Measurements from ENCODE around the gene MAN2A2. TPM values are rescaled to one million over a fixed set of nuclear protein-coding genes. Genes with fewer than 3 reads are reported as not detected.
A peak's percentile ranks its signal among the peaks of the same experiment; 100 is the strongest.

The MAN2A2 gene
- total and polyA plus RNA-seq, 8 donors, result 46.1 to 86.3 (median 59.4) TPM

DNA sequence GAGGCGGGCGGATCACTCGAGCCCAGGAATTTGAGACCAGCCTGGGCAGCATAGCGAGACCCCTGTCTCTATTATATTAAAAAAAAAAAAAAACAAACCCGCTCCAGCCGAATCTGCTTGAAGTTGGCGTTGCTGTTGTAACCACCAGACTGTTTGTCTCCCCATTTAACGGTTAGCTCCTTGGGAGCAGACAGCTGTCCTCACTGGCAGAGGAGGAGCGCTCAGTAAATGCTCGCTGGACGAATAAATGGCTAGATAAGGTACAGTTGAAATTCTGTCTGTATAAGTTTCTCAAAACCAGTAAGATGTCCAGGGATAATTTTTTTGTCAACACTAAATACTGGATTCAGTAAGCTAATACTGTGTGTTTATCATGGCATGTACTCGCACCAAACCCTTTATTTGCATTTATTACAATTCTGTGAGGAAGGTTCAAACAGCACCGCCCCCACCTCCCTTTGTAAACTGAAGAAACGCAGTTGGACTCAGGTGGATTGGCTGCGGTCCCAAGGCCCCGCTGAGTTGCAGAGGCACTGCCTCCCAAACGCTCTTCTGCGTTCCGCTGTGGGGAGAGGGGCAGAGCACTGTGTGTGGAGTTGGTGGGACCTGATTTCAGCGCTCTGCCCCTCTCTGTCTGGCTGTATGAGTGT, 52.6 kb downstream of the MAN2A2 start:
- TF ChIP-seq, protein P1, sequence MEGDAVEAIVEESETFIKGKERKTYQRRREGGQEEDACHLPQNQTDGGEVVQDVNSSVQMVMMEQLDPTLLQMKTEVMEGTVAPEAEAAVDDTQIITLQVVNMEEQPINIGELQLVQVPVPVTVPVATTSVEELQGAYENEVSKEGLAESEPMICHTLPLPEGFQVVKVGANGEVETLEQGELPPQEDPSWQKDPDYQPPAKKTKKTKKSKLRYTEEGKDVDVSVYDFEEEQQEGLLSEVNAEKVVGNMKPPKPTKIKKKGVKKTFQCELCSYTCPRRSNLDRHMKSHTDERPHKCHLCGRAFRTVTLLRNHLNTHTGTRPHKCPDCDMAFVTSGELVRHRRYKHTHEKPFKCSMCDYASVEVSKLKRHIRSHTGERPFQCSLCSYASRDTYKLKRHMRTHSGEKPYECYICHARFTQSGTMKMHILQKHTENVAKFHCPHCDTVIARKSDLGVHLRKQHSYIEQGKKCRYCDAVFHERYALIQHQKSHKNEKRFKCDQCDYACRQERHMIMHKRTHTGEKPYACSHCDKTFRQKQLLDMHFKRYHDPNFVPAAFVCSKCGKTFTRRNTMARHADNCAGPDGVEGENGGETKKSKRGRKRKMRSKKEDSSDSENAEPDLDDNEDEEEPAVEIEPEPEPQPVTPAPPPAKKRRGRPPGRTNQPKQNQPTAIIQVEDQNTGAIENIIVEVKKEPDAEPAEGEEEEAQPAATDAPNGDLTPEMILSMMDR (IDR thresholded peaks at IDR 0.05), result no peak
- Histone ChIP-seq H3K27me3 (no peaks in the 10 kb centered on the region), H3K4me3 (peak overlapping the region; percentile 67 to 95), H3K9me3 (no peaks in the 10 kb centered on the region), H3K4me1 (peaks cover 7 to 35% of the 10 kb centered on the region in 2 donors), H3K27ac (no peak overlapping the region), H3K36me3 (peaks cover 0 to 44% of the 10 kb centered on the region in 2 donors)
- intact Hi-C loops (cut with DNase I), result loop anchor here in 1 of 2 donors (5.0 to 10.0 kb wide), 2 partner anchors 79 to 317 kb away; no protein-coding TSS in a partner anchor
- no peak for DNase-seq
- no peak for ATAC-seq

DNA sequence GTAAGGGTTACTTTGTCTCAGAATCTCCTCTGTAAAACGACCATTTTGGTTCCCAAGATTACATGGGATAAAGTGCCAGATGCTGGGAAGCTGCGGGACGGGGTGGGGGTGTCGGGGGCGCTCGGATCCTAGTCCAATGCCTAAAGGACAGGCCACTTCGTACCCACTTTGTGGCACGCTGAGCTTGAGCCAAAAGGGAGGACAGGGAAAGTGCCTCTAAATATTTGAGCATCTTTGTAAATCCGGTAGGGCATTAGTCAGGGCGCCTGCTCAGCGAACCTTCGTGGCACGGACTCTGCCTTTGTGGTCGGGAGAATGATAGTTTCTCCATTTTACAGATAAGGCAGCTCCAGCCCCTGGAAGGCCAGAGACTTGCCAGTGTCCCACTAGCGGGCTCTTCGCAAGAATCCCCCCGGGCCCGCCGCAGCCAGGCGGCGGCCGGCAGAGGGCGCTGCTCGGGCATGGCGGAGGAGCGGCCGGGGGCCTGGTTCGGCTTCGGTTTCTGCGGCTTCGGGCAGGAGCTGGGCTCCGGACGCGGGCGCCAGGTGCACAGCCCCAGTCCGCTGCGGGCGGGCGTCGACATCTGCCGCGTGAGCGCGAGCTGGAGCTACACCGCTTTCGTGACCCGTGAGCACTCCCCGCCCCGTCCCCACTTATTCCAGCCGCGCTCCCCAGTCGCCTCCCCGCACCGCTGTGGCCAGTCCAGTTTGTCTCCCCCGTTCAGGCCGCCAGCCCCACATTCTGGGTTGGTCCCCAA, 53.4 kb downstream of the MAN2A2 start:
- peak; percentile 69 to 93 (median 82) for DNase-seq
- Histone ChIP-seq H3K27me3 (no peaks in the 10 kb centered on the region), H3K4me3 (peak overlapping the region; percentile 50 to 51), H3K36me3 (peaks cover 0 to 44% of the 10 kb centered on the region in 2 donors), H3K9me3 (no peaks in the 10 kb centered on the region), H3K27ac (no peak overlapping the region), H3K4me1 (peaks cover 7 to 35% of the 10 kb centered on the region in 2 donors)
- intact Hi-C loops (cut with DNase I), result loop anchor here in 1 of 2 donors (5.0 to 10.0 kb wide), 2 partner anchors 78 to 316 kb away; no protein-coding TSS in a partner anchor
- TF ChIP-seq, protein P1 (IDR thresholded peaks at IDR 0.05), result peak; percentile 86 to 91
- peak; percentile 63 for ATAC-seq

- peaks cover 7 to 35% of the 10 kb centered on the region in 2 donors for H3K4me1 ChIP-seq
- DNase-seq, result peak in 2 of 4 donors; percentile 35 to 82
- intact Hi-C loops (cut with DNase I), result loop anchor here in 1 of 2 donors (5.0 to 10.0 kb wide), 2 partner anchors 78 to 315 kb away; no protein-coding TSS in a partner anchor
- peaks cover 0 to 43% of the 10 kb centered on the region in 2 donors for H3K36me3 ChIP-seq
- H3K27ac ChIP-seq, result no peak overlapping the region
- TF ChIP-seq, protein P1 (IDR thresholded peaks at IDR 0.05), result no peak
- H3K9me3 ChIP-seq, result no peaks in the 10 kb centered on the region
- H3K27me3 ChIP-seq, result no peaks in the 10 kb centered on the region
- peak; percentile 19 for ATAC-seq
- H3K4me3 ChIP-seq, result peak overlapping the region; percentile 50 to 51
Observed at GRCh38 chr15:90957031-90957790, 54.1 kb downstream of the MAN2A2 start.

DNA sequence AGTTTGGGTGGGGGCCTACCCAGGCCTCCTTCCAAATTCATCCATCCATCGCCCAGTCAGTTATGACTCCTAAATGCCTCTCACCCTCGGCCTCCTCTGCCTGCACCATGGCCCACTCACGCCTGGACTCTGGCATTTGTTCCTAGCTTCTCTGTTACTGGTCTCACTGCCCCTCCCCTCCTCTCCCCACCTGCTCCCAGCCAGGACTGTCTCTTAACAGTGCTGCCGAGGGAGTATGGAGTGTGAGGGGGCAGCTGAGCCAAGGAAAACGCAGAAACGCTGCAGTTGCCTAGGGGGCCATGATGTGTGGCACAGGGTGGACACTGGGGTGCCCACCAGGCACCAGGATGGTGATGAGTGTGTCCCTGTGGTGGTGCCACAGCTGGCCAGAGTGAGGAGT, 54.7 kb downstream of the MAN2A2 start:
- intact Hi-C loops (cut with DNase I), result loop anchor here in 1 of 2 donors (5.0 to 10.0 kb wide), 2 partner anchors 77 to 315 kb away; no protein-coding TSS in a partner anchor

More for the DNA sequence above, 54.7 kb downstream of the MAN2A2 start:
- TF ChIP-seq, protein P1 (IDR thresholded peaks at IDR 0.05), result no peak
- ATAC-seq (no peak), DNase-seq (no peak)
- Histone ChIP-seq H3K36me3 (peaks cover 0 to 37% of the 10 kb centered on the region in 2 donors), H3K27ac (no peak overlapping the region), H3K4me3 (no peak overlapping the region), H3K27me3 (no peaks in the 10 kb centered on the region), H3K4me1 (peaks cover 7 to 35% of the 10 kb centered on the region in 2 donors), H3K9me3 (no peaks in the 10 kb centered on the region)

Data from left lung (tissue), 10 donors.